Nephron (organoid): ENCODE data around the gene LSM2.

Experiments
- H3K27ac Mint-ChIP-seq, 3 experiments: 2 replicates each; pipeline ENCODE4 v1.8.0; 2020; ENCODE audit warnings: mixed read lengths in 3 of 3, mild to moderate bottlenecking in 2 of 3, moderate library complexity in 1 of 3
- H3K27me3 Mint-ChIP-seq: 2 replicates; pipeline ENCODE4 v1.8.0; 2021; ENCODE audit warnings: low read depth, mild to moderate bottlenecking, moderate library complexity, mixed read lengths
- H3K36me3 Mint-ChIP-seq: 2 replicates; pipeline ENCODE4 v1.8.0; 2020; ENCODE audit warnings: low read depth, mixed read lengths
- H3K4me1 Mint-ChIP-seq: 2 replicates; pipeline ENCODE4 v1.8.0; 2020; ENCODE audit warnings: mixed read lengths
- H3K4me3 Mint-ChIP-seq, 3 experiments: 2 replicates each; pipeline ENCODE4 v1.8.0; 2020; ENCODE audit warnings: mild to moderate bottlenecking in 3 of 3, mixed read lengths in 3 of 3, moderate library complexity in 2 of 3
- H3K9me3 Mint-ChIP-seq: 2 replicates; pipeline ENCODE4 v1.8.0; 2020; ENCODE audit warnings: mixed read lengths
- CTCF ChIP-seq, 3 experiments: fragments of 200-600 bp; sonication (generic); IDR thresholded peaks; one replicate each; pipeline ENCODE4 v1.5.0; 2021; ENCODE audit warnings: antibody characterized with exemption in 3 of 3; ENCODE audit not compliant: unreplicated experiment in 3 of 3

The LSM2 gene

GRCh38 chr6:31784098-31784925 is 22.5 kb downstream of the LSM2 start:
- H3K4me1 Mint-ChIP-seq, result no peaks in the 10 kb centered on the region
- no peak overlapping the region for H3K27ac Mint-ChIP-seq
- peaks cover 33% of the 10 kb centered on the region for H3K36me3 Mint-ChIP-seq
- H3K9me3 Mint-ChIP-seq, result no peaks in the 10 kb centered on the region
- no peak for TF ChIP-seq CTCF (IDR thresholded peaks at IDR 0.05; ENCODE audit: unreplicated experiment in 3 of 3)
- H3K4me3 Mint-ChIP-seq, result no peak overlapping the region
- H3K27me3 Mint-ChIP-seq, result no peaks in the 10 kb centered on the region

- Mint-ChIP-seq H3K4me3 (no peak overlapping the region), H3K27me3 (no peaks in the 10 kb centered on the region), H3K36me3 (peaks cover 33% of the 10 kb centered on the region), H3K9me3 (no peaks in the 10 kb centered on the region), H3K27ac (no peak overlapping the region), H3K4me1 (no peaks in the 10 kb centered on the region)
- TF ChIP-seq CTCF (IDR thresholded peaks at IDR 0.05; ENCODE audit: unreplicated experiment in 3 of 3), result no peak
Observed at GRCh38 chr6:31782126-31782855, 24.5 kb downstream of the LSM2 start.

GRCh38 chr6:31781244-31782125 is 25.3 kb downstream of the LSM2 start:
- no peaks in the 10 kb centered on the region for H3K4me1 Mint-ChIP-seq
- no peak for TF ChIP-seq CTCF (IDR thresholded peaks at IDR 0.05; ENCODE audit: unreplicated experiment in 3 of 3)
- no peaks in the 10 kb centered on the region for H3K27me3 Mint-ChIP-seq
- no peak overlapping the region for H3K4me3 Mint-ChIP-seq
- H3K27ac Mint-ChIP-seq, result no peak overlapping the region
- peaks cover 29% of the 10 kb centered on the region for H3K36me3 Mint-ChIP-seq
- no peaks in the 10 kb centered on the region for H3K9me3 Mint-ChIP-seq

GRCh38 chr6:31780507-31781243 is 26.1 kb downstream of the LSM2 start:
- TF ChIP-seq CTCF (IDR thresholded peaks at IDR 0.05; ENCODE audit: unreplicated experiment in 3 of 3), result no peak

GRCh38 chr6:31779908-31780307 is 26.9 kb downstream of the LSM2 start:
- H3K4me3 Mint-ChIP-seq, result no peak overlapping the region
- H3K27me3 Mint-ChIP-seq, result no peaks in the 10 kb centered on the region
- no peaks in the 10 kb centered on the region for H3K9me3 Mint-ChIP-seq
- H3K4me1 Mint-ChIP-seq, result no peaks in the 10 kb centered on the region
- no peak overlapping the region for H3K27ac Mint-ChIP-seq
- H3K36me3 Mint-ChIP-seq, result peaks cover 26% of the 10 kb centered on the region
- no peak for TF ChIP-seq CTCF (IDR thresholded peaks at IDR 0.05; ENCODE audit: unreplicated experiment in 3 of 3)

More at GRCh38 chr6:31780507-31781243, 26.1 kb downstream of the LSM2 start:
- H3K27ac Mint-ChIP-seq, result peak overlapping the region in 1 of 3 experiments; percentile 25
- H3K4me3 Mint-ChIP-seq, result no peak overlapping the region
- no peaks in the 10 kb centered on the region for H3K9me3 Mint-ChIP-seq
- H3K4me1 Mint-ChIP-seq, result no peaks in the 10 kb centered on the region
- H3K27me3 Mint-ChIP-seq, result no peaks in the 10 kb centered on the region
- H3K36me3 Mint-ChIP-seq, result peaks cover 29% of the 10 kb centered on the region
